ENCODE data around the gene DUS3L. TPM values are rescaled to one million over a fixed set of nuclear protein-coding genes. Genes with fewer than 3 reads are reported as not detected.

The DUS3L gene
- total and polyA plus RNA-seq, 2 of the 8 experiments (the other 6 are each of a cell fraction or from before 2014, with no cell fraction given) = 37.6 to 39.1 TPM

- no peak for TF ChIP-seq KDM1A (IDR thresholded peaks at IDR 0.05; ENCODE audit: borderline replicate concordance, low read length)
These were observed 1.6 kb downstream of the DUS3L start (continued) for GRCh38 chr19:5789351-5789761.
